ENCODE results near the gene MUCL1. TPM values are rescaled to one million over a fixed set of nuclear protein-coding genes. Genes with fewer than 3 reads are reported as not detected.

The MUCL1 gene
- total RNA-seq (not detected), polyA plus RNA-seq (not detected)

- H3K4me3 ChIP-seq (ENCODE audit: low read depth in 1 of 3, low read length in 3 of 3), result no peak within 1 kb of the TSS
- H3K36me3 ChIP-seq (ENCODE audit: control insufficient read depth in 4 of 4, insufficient read depth in 3 of 4, low read depth in 1 of 4, low read length in 3 of 4), result no peaks in the 10 kb centered on the region
- no peak within 1 kb of the TSS for H3K9ac ChIP-seq (ENCODE audit: low read depth in 1 of 2, low read length in 2 of 2)
- WGBS, result 31% methylated on average over 6 of the region's 6 CpGs
- TF ChIP-seq CTCF (IDR thresholded peaks at IDR 0.05; ENCODE audit: low read depth, low read length, missing input control) (peak; percentile 93), RAD21 (IDR thresholded peaks at IDR 0.05) (peak; percentile 98), HNF4A (conservative IDR thresholded peaks at IDR 0.05) (peak; percentile 8 to 22), REST (IDR thresholded peaks at IDR 0.05) (no peak), NR2F2 (IDR thresholded peaks at IDR 0.05) (no peak), ATF3 (IDR thresholded peaks at IDR 0.05) (no peak), TAF1 (conservative IDR thresholded peaks at IDR 0.05) (no peak), EGR1 (IDR thresholded peaks at IDR 0.05; ENCODE audit: low read depth in 2 of 2) (no peak), FOXA2 (IDR thresholded peaks at IDR 0.05) (no peak)
- no peak within 1 kb of the TSS for H3K27ac ChIP-seq (ENCODE audit: low read depth in 1 of 2, low read length in 2 of 2)
- peak; percentile 49 for DNase-seq (ENCODE audit: low spot score)
- H3K27me3 ChIP-seq (ENCODE audit: control insufficient read depth in 4 of 4, insufficient read depth in 4 of 4, low read length in 3 of 4), result peaks cover 0 to 5% (median 0%) of the 10 kb centered on the region in 4 donors
- no peaks in the 10 kb centered on the region for H3K4me1 ChIP-seq (ENCODE audit: control insufficient read depth in 4 of 4, insufficient read depth in 4 of 4, low read length in 3 of 4)
- H3K9me3 ChIP-seq (ENCODE audit: control insufficient read depth in 4 of 4, low read length in 3 of 4), result no peaks in the 10 kb centered on the region
Measured at GRCh38 chr12:54853933-54854538, at the start of gene MUCL1. Gene MUCL1 (plus strand): TSS chr12:54854516. CDS start chr12:54854583, 67 bp downstream.

GRCh38 chr12:54821676-54822075, 32.6 kb upstream of the MUCL1 start:
- Histone ChIP-seq H3K27ac (ENCODE audit: low read depth in 1 of 2, low read length in 2 of 2) (no peak overlapping the region), H3K4me3 (ENCODE audit: low read depth in 1 of 3, low read length in 3 of 3) (no peak overlapping the region), H3K4me1 (ENCODE audit: control insufficient read depth in 4 of 4, insufficient read depth in 4 of 4, low read length in 3 of 4) (no peaks in the 10 kb centered on the region), H3K9ac (ENCODE audit: low read depth in 1 of 2, low read length in 2 of 2) (no peak overlapping the region), H3K9me3 (ENCODE audit: control insufficient read depth in 4 of 4, low read length in 3 of 4) (peaks cover 0 to 4% (median 2%) of the 10 kb centered on the region in 4 donors), H3K27me3 (ENCODE audit: control insufficient read depth in 4 of 4, insufficient read depth in 4 of 4, low read length in 3 of 4) (no peaks in the 10 kb centered on the region), H3K36me3 (ENCODE audit: control insufficient read depth in 4 of 4, insufficient read depth in 3 of 4, low read depth in 1 of 4, low read length in 3 of 4) (no peaks in the 10 kb centered on the region)
- no peak for TF ChIP-seq ATF3 (IDR thresholded peaks at IDR 0.05)
- DNase-seq (ENCODE audit: low spot score), result no peak
- 95% methylated on average over 3 of the region's 3 CpGs for WGBS

- TF ChIP-seq CTCF (IDR thresholded peaks at IDR 0.05; ENCODE audit: low read depth, low read length, missing input control) (peak; percentile 34), HNF4A (conservative IDR thresholded peaks at IDR 0.05) (no peak)
- Histone ChIP-seq H3K27me3 (ENCODE audit: control insufficient read depth in 4 of 4, insufficient read depth in 4 of 4, low read length in 3 of 4) (no peaks in the 10 kb centered on the region), H3K4me1 (ENCODE audit: control insufficient read depth in 4 of 4, insufficient read depth in 4 of 4, low read length in 3 of 4) (no peaks in the 10 kb centered on the region), H3K4me3 (ENCODE audit: low read depth in 1 of 3, low read length in 3 of 3) (no peak overlapping the region), H3K9ac (ENCODE audit: low read depth in 1 of 2, low read length in 2 of 2) (no peak overlapping the region), H3K9me3 (ENCODE audit: control insufficient read depth in 4 of 4, low read length in 3 of 4) (peaks cover 0 to 3% (median under 1%) of the 10 kb centered on the region in 4 donors), H3K27ac (ENCODE audit: low read depth in 1 of 2, low read length in 2 of 2) (no peak overlapping the region), H3K36me3 (ENCODE audit: control insufficient read depth in 4 of 4, insufficient read depth in 3 of 4, low read depth in 1 of 4, low read length in 3 of 4) (no peaks in the 10 kb centered on the region)
- WGBS, result 95% methylated on average over 2 of the region's 2 CpGs
- DNase-seq (ENCODE audit: low spot score), result no peak
Measured at GRCh38 chr12:54824402-54824801, 29.9 kb upstream of the MUCL1 start.

All from liver (tissue), 9 donors.